Subcutaneous adipose tissue (tissue), 4 donors: ENCODE data around the gene C1orf115. TPM values are rescaled to one million over a fixed set of nuclear protein-coding genes. Genes with fewer than 3 reads are reported as not detected.

Source experiments
- total RNA-seq, 4 donors: library from RNA; depleted of rRNA; stranded (reverse); fragments of >200 nt; gene quantifications; one replicate each; pipeline ENCODE4 v1.1.0, GENCODE V29; 2016
- TF ChIP-seq, protein P1 (sequence below): fragments of 450-650 bp; IDR thresholded peaks from one replicate; pipeline ENCODE4 v1.5.1; 2016; ENCODE audit warnings: low read depth, mild to moderate bottlenecking, control low read depth, antibody characterized with exemption, moderate library complexity

C1orf115 gene, protein sequence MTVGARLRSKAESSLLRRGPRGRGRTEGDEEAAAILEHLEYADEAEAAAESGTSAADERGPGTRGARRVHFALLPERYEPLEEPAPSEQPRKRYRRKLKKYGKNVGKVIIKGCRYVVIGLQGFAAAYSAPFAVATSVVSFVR
- total RNA-seq: 10 to 100 TPM; 29.5 to 63.9 (median 36.1) TPM

DNA sequence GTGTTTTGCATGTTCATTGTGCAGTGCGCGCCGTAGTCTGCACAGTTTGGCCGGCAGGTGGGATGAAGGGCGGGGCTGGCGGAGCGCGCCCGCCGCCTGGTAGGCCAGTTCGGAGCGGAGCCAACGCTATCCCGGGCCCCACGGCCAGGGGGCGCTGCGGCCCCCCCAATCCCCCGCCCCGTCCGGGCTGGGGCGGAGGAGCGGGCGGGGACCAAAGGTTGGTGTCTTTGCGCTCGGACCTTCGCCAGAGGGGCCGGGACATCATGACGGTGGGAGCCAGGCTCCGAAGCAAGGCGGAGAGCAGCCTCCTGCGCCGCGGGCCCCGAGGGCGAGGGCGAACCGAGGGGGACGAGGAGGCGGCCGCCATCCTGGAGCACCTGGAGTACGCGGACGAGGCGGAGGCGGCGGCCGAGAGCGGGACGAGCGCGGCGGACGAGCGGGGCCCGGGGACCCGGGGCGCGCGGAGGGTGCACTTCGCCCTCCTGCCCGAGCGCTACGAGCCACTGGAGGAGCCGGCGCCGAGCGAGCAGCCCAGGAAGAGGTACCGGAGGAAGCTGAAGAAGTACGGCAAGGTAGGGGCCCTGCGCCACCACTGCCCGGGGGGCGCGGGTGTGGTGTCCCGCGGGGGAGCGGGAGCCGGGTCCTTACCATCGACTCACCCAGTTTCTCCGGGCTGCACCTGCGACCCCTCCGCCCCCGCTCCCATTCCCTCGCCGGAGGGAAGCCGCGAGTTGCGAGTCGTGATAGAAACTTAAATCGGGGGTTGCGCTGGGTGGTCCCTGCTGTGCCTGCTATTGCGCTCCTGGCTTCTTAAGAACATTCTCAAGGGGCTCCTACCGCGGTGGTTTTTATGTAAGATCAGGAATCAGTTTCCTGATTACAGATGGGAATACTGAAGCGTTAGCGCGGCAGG is at the start of gene C1orf115:
Gene C1orf115, plus strand, starts transcription at position 224 of the 913 bp plus-strand sequence. Its CDS starts 40 bp downstream, at position 264.
- TF ChIP-seq, protein P1, sequence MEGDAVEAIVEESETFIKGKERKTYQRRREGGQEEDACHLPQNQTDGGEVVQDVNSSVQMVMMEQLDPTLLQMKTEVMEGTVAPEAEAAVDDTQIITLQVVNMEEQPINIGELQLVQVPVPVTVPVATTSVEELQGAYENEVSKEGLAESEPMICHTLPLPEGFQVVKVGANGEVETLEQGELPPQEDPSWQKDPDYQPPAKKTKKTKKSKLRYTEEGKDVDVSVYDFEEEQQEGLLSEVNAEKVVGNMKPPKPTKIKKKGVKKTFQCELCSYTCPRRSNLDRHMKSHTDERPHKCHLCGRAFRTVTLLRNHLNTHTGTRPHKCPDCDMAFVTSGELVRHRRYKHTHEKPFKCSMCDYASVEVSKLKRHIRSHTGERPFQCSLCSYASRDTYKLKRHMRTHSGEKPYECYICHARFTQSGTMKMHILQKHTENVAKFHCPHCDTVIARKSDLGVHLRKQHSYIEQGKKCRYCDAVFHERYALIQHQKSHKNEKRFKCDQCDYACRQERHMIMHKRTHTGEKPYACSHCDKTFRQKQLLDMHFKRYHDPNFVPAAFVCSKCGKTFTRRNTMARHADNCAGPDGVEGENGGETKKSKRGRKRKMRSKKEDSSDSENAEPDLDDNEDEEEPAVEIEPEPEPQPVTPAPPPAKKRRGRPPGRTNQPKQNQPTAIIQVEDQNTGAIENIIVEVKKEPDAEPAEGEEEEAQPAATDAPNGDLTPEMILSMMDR: no peak

DNA sequence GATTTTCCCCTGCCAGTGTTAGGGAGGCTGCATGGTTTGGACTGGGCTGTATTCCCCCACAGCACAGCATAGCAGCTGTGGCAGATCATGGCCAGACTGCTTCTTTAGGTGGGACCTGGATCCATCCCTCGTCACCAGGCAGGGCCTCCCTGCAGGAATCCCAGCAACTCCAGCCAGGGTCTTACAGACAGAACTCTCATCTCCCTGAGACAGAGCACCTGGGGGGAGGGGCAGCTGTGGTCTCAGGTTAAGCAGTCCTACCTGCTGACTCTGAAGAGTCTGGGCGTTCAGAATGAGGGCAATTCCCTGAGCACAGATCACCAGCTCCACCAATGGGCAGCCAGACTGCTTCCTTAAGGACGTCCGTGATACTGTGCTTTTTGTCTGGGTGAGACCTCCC is 47.9 kb upstream of the C1orf115 start:
- TF ChIP-seq, protein P1: no peak

DNA sequence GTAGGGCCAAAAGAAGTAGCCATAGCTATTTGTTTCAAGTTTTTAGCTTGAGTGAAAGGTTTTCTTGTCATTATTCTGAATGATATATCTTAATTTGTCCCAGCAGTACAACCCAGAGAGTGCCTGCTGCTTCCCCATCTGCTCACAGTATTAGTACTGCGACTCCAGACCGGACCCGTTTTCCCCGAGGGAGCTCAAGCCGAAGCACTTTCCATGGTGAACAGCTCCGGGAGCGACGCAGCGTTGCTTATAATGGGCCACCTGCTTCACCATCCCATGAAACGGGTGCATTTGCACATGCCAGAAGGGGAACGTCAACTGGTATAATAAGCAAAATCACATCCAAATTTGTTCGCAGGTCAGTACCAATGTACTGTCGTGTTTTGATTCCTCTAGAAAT is 37.2 kb upstream of the C1orf115 start:
- TF ChIP-seq, protein P1: no peak

DNA sequence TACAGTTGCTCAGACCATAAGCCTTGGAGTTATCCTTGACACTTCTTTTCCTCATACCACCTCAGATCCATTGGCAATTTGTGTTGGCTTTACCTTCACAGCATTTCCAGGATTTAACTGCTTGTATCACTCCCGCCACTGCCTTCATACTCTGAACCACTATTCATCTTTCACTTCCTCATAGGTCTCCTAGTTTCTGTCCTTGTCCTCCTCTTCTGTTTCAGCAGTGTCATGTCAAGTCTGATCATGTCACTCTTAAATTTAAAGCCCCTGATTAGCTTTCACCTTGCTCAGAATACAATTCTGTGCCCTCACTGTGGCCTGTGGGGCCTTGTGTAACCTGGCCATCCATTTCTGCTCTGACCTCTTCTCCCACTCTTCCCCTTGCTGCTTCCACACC is 34.7 kb upstream of the C1orf115 start:
- TF ChIP-seq, protein P1: no peak

DNA sequence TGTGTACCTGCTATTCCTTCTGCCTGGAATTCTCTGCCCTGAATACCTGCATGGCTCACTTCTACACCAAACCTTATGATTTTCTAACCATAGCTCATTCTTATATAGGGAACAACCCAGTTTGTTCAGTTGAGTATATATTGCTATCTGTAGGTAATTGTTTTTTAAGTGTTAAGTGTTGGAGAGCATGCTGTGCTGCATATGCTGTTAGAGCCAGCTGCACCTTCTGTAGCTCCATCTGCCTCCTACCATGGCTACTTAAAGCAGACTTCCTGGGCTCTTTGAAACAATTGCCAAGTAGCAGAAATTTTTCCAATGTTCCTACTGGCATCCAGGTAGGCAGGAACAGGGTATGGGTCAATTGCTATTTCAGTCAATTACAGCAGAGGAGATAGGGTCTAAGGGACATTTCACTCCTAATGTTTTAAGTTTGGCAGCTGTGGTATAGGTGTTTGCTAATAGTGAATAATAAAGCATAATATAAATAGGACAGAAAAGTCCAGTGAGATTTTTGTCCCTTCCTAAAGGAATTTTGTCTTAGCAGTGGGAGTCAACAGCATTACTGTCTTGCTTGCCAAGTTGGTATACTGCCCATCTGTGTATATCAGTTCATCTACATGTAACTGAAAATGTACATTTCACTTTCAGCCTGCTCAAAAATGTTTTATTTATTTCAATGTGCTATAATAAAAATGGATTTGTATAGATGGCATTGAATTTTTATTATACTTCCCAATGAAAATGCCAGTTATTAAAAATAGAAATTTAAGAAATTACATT is 34.0 kb upstream of the C1orf115 start:
- TF ChIP-seq, protein P1: no peak

DNA sequence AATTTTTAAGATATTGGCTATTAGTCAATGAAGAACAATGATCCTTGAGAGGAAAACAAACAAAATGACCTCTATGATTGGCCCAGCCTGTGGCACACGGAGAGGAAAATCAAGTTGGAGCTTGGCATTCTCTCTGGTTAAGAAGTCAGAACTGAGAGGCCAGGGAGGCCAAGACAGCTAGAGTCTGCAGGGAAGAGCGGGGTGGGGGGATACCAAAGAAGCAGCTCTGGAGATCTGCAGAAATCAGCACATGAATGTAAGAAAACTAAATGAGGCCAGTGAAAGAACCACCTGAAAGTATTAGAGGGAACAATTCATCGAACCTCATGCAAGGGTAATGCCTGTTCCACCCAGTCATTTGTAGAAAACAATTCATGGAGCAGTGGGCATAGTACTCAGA is 23.8 kb upstream of the C1orf115 start:
- TF ChIP-seq, protein P1: no peak

DNA sequence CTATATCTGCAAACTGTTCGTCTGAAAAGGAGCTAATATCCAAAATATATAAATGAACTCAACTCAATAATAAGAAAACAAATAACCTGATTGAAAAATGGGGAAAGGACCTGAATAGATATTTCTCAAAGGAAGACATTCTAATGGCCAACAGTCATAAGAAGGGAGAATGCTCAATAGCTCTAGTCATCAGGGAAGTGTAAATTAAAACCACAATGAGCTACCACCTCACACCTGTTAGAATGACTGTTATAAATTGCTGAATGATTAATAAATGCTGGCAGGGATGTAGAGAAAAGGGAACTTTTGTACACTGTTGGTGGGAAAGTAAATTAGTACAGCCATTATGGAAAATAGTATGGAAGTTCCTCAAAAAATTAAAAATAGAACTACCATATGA is 21.2 kb upstream of the C1orf115 start:
- TF ChIP-seq, protein P1: no peak
